ENCODE data around the gene BRD4. TPM values are rescaled to one million over a fixed set of nuclear protein-coding genes. Genes with fewer than 3 reads are reported as not detected.

Gene BRD4
- total RNA-seq, 1 experiment from 2014 or later, result 144 TPM

DNA sequence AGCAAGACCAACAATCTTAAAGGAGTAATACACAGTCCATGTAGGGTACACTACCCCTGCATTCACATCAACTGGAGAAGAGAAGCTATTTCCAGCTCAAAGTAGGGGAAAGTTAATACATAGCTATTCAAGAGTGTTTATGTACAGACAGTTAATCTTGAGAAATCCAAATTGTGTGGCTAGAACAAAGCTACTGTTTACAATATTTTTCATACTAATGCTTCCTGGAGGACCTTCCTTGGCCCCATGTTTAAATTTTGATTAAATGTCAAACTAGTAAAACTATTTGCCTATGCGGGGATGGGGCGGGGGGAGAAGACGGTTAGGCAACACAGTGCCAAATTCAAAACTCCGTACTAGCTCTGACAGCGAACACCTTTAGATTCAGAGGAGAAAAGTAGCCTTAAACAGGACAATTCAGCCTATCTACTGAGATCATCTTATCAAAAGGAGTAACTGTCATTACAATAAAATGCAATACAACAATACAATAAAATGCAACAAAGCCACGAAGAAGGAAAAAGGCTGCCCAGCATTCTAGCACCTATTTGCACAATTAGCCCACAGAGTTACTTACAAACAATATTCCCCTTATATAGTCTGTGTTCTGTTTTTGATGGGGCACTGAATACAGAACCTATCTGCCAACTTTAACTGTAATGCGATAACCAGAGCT is 29.1 kb downstream of the BRD4 start:
- H4K20me1 ChIP-seq (ENCODE audit: control insufficient read depth, insufficient read depth, insufficient read length), result peaks cover 4% of the 10 kb centered on the region

More for the DNA sequence above, 29.1 kb downstream of the BRD4 start:
- Histone ChIP-seq H3K4ac (ENCODE audit: low read depth, low read length) (no peak overlapping the region), H3K23me2 (ENCODE audit: insufficient read length, low read depth, low read length, poor library complexity, severe bottlenecking) (no peaks in the 10 kb centered on the region), H3K9ac (ENCODE audit: extremely low read depth, insufficient read length, low read length) (no peak overlapping the region), H2BK15ac (ENCODE audit: low read depth, low read length) (no peak overlapping the region), H4K8ac (replicated peaks; ENCODE audit: insufficient read length, low read depth, low read length) (no peak overlapping the region), H3K27ac (ENCODE audit: insufficient read length, low read depth, low read length) (no peak overlapping the region), H3K79me2 (ENCODE audit: insufficient read depth, low read length) (peaks cover 85% of the 10 kb centered on the region), H3K79me1 (ENCODE audit: insufficient read depth, low read depth, low read length, poor library complexity, severe bottlenecking) (peaks cover 18% of the 10 kb centered on the region), H2BK12ac (ENCODE audit: insufficient read length, low read depth, low read length) (no peak overlapping the region), H4K91ac (ENCODE audit: insufficient read length, low read depth, low read length) (no peak overlapping the region), H2BK20ac (ENCODE audit: low read depth, low read length, poor library complexity, severe bottlenecking) (no peak overlapping the region), H3K4me1 (ENCODE audit: insufficient read depth, low read length) (peaks cover 7% of the 10 kb centered on the region; the same call in 1 of the 2 replicates), H3K27me3 (ENCODE audit: insufficient read depth, low read length) (no peaks in the 10 kb centered on the region), H2AFZ (ENCODE audit: low read length) (no peak overlapping the region), H3K14ac (ENCODE audit: insufficient read depth, low read length) (no peak overlapping the region), H3T11ph (ENCODE audit: low read length) (no peak overlapping the region), H4K5ac (ENCODE audit: insufficient read length, low read depth, low read length) (no peak overlapping the region), H3K18ac (ENCODE audit: insufficient read length, low read depth, low read length) (no peak overlapping the region), H2BK5ac (ENCODE audit: insufficient read length, low read length) (no peak overlapping the region), H3K23ac (ENCODE audit: insufficient read length, low read depth, low read length) (no peak overlapping the region), H2AK5ac (ENCODE audit: insufficient read length, low read length) (no peak overlapping the region), H3K56ac (ENCODE audit: insufficient read length, low read depth, low read length) (no peak overlapping the region), H3K9me3 (ENCODE audit: control insufficient read depth, low read depth, low read length) (no peaks in the 10 kb centered on the region), H3K4me2 (ENCODE audit: insufficient read depth, insufficient read length, low read length) (no peak overlapping the region), H2BK120ac (ENCODE audit: low read depth, low read length, poor library complexity, severe bottlenecking) (no peak overlapping the region)
- Mint-ChIP-seq H3K9me3 (peaks cover 0 to 3% of the 10 kb centered on the region in 2 experiments; a peak in 1 of 5 replicates), H3K27me3 (ENCODE audit: low read depth) (no peaks in the 10 kb centered on the region), H3K4me1 (peaks cover 30 to 46% of the 10 kb centered on the region in 2 experiments), H3K36me3 (ENCODE audit: insufficient read depth in 1 of 3, low read depth in 3 of 3) (peaks cover 0 to 17% (median 16%) of the 10 kb centered on the region in 3 experiments; a peak in 4 of 7 replicates), H3K27ac (0 out of 7 replicates have a peak overlapping the region, but pooled peaks of 1 of the 3 experiments have one; percentile 20), H3K4me3 (no peak overlapping the region)
- TF ChIP-seq, protein P1, sequence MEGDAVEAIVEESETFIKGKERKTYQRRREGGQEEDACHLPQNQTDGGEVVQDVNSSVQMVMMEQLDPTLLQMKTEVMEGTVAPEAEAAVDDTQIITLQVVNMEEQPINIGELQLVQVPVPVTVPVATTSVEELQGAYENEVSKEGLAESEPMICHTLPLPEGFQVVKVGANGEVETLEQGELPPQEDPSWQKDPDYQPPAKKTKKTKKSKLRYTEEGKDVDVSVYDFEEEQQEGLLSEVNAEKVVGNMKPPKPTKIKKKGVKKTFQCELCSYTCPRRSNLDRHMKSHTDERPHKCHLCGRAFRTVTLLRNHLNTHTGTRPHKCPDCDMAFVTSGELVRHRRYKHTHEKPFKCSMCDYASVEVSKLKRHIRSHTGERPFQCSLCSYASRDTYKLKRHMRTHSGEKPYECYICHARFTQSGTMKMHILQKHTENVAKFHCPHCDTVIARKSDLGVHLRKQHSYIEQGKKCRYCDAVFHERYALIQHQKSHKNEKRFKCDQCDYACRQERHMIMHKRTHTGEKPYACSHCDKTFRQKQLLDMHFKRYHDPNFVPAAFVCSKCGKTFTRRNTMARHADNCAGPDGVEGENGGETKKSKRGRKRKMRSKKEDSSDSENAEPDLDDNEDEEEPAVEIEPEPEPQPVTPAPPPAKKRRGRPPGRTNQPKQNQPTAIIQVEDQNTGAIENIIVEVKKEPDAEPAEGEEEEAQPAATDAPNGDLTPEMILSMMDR (conservative IDR thresholded peaks at IDR 0.05), result no peak
- no CpG with 5 or more reads among the region's 7 CpGs for WGBS (ENCODE audit: extremely low coverage, insufficient read length, low lambda C conversion rate)
- no peak for DNase-seq
